ENCODE results near the gene PLXNB2.

PLXNB2 gene

DNA sequence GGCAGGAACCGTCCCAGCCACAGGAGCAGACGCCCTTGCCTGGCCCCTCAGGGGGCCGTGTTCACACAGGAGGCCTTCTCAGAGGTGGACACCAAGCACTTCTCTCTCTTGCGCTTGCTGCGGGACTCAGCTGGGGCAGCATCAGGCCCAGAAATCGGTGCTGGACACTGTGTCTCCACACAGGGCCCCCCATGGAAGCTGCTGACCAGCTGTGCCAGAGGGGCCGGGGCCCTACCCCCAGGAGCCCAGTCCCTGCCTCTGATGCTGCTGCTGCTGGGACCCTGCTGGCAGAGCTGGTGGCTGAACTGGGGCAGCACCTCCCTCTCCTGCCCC is 4.0 kb downstream of the PLXNB2 start:
- H3K79me2 ChIP-seq (ENCODE audit: control insufficient read depth, insufficient read depth, low read length, unreplicated experiment): peaks cover 67% of the 10 kb centered on the region
- no peak overlapping the region for H2AFZ ChIP-seq (ENCODE audit: low read length, unreplicated experiment)
- no peaks in the 10 kb centered on the region for H3K36me3 ChIP-seq (ENCODE audit: insufficient read depth, low read length)
- H3K4me3 ChIP-seq (ENCODE audit: low read depth, low read length): no peak overlapping the region
- peak overlapping the region; percentile 81 for H3K27ac ChIP-seq (ENCODE audit: low read depth, low read length)
- H3K27me3 ChIP-seq (ENCODE audit: insufficient read depth, low read length): no peaks in the 10 kb centered on the region
- H3K4me1 ChIP-seq (ENCODE audit: control insufficient read depth, insufficient read depth, low read length, unreplicated experiment): peaks cover 54% of the 10 kb centered on the region

DNA sequence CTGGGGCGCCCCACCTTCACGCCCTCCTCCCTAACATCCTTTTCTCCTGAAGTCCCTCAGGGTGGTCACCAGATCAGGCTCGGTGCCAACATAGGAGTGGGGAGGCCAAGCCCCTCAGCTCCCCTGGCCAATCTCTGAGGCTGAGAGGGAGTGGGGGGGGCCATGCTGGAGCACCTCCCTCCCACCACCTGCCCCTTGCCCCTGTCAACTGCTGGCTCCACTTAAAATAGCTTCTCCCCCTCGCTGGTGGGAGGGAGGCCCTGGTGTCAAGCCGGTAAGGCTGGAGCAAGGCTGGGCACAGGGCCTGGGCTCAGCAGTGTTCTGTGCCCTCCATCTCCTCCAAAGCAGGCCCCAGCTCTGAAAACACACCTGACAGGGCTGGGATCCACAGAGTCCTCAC is 4.9 kb downstream of the PLXNB2 start:
- peaks cover 49% of the 10 kb centered on the region for H3K4me1 ChIP-seq (ENCODE audit: control insufficient read depth, insufficient read depth, low read length, unreplicated experiment)
- H2AFZ ChIP-seq (ENCODE audit: low read length, unreplicated experiment): no peak overlapping the region
- H3K27me3 ChIP-seq (ENCODE audit: insufficient read depth, low read length): no peaks in the 10 kb centered on the region
- no peak overlapping the region for H3K4me3 ChIP-seq (ENCODE audit: low read depth, low read length)
- H3K27ac ChIP-seq (ENCODE audit: low read depth, low read length): peak overlapping the region; percentile 58
- peaks cover 76% of the 10 kb centered on the region for H3K79me2 ChIP-seq (ENCODE audit: control insufficient read depth, insufficient read depth, low read length, unreplicated experiment)
- H3K36me3 ChIP-seq (ENCODE audit: insufficient read depth, low read length): no peaks in the 10 kb centered on the region

DNA sequence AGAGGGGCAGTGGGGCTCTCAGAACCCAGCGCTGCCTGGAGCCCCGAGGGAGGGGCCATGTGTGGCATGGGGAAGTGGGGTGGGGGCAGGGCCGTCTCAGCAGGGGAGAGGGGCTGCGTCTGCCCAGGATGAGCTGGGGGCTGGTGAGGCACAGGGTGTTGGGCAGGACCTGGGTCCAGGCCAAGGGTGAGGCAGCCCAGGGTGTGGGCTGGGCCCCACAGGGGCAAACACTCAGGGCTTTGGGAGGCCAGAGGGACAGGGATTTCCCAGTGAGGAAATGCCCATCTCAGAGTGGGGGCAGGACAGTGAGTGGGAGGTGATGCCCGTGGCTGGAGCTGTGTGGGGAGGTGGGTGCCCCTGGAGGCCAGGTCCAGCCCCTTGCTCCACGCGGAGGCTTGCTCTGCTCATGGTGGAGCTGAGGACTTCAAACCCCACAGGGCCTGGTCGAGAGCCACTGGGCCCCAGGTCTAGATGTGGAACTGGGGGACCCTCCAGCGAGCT is 5.4 kb downstream of the PLXNB2 start:
- Histone ChIP-seq H3K27ac (ENCODE audit: low read depth, low read length) (peak overlapping the region; percentile 58), H3K79me2 (ENCODE audit: control insufficient read depth, insufficient read depth, low read length, unreplicated experiment) (peaks cover 81% of the 10 kb centered on the region), H3K27me3 (ENCODE audit: insufficient read depth, low read length) (no peaks in the 10 kb centered on the region), H2AFZ (ENCODE audit: low read length, unreplicated experiment) (no peak overlapping the region), H3K4me1 (ENCODE audit: control insufficient read depth, insufficient read depth, low read length, unreplicated experiment) (peaks cover 54% of the 10 kb centered on the region), H3K36me3 (ENCODE audit: insufficient read depth, low read length) (no peaks in the 10 kb centered on the region), H3K4me3 (ENCODE audit: low read depth, low read length) (no peak overlapping the region)

DNA sequence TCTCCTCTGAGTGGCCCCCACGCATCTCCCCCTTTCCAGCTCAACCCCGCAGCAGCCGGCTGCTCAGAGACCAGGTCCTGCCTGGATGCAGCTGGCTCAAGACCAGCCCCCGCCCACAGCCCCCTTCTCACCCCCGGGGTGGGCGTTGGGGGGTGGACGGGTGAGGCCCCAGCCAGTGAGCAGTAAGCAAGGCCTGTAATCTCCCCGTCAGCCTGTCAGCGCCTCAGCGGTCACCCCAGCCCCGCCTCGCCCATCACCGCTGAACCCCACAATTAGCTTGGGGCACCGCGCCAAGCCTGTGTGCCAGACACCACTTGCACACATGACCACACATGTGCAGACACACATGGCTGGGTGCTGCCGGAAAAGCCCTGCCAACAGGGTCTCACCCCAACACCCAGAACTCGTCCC is 5.9 kb downstream of the PLXNB2 start:
- Histone ChIP-seq H3K4me3 (ENCODE audit: low read depth, low read length) (no peak overlapping the region), H3K36me3 (ENCODE audit: insufficient read depth, low read length) (no peaks in the 10 kb centered on the region), H3K4me1 (ENCODE audit: control insufficient read depth, insufficient read depth, low read length, unreplicated experiment) (peaks cover 54% of the 10 kb centered on the region), H3K27me3 (ENCODE audit: insufficient read depth, low read length) (no peaks in the 10 kb centered on the region), H2AFZ (ENCODE audit: low read length, unreplicated experiment) (no peak overlapping the region), H3K27ac (ENCODE audit: low read depth, low read length) (no peak overlapping the region), H3K79me2 (ENCODE audit: control insufficient read depth, insufficient read depth, low read length, unreplicated experiment) (peaks cover 83% of the 10 kb centered on the region)

DNA sequence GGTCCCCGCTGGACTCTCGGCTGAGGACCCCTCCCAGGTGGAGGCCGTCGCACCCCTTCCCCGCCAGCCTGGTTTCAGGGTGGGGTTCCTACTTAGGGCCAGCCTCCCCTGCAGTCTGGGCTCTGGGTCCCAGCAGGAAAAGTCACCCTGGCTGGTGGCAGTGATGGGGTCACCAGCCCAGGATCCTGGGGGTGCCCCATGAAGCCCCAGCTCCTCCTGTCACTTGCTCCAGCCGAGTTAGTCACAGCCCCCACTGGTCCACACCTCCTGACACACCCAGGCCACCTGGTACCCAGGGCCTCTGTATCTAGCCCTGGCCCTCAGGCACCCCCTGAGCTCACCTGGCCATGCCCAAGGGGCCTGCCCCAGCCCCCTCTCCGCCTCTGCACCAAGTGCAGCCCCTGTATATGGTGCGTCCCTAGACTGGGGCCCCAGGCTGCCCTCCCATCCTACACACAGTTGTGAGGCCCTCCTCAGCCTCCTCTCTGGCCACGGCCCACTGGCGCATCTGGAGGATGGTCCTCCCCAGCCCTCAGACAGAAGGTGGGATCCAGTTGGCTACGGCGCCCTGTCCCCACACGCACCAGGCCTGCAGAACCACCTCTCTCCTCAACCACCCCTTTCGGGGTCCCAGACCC is 6.7 kb downstream of the PLXNB2 start:
- H2AFZ ChIP-seq (ENCODE audit: low read length, unreplicated experiment): no peak overlapping the region

DNA sequence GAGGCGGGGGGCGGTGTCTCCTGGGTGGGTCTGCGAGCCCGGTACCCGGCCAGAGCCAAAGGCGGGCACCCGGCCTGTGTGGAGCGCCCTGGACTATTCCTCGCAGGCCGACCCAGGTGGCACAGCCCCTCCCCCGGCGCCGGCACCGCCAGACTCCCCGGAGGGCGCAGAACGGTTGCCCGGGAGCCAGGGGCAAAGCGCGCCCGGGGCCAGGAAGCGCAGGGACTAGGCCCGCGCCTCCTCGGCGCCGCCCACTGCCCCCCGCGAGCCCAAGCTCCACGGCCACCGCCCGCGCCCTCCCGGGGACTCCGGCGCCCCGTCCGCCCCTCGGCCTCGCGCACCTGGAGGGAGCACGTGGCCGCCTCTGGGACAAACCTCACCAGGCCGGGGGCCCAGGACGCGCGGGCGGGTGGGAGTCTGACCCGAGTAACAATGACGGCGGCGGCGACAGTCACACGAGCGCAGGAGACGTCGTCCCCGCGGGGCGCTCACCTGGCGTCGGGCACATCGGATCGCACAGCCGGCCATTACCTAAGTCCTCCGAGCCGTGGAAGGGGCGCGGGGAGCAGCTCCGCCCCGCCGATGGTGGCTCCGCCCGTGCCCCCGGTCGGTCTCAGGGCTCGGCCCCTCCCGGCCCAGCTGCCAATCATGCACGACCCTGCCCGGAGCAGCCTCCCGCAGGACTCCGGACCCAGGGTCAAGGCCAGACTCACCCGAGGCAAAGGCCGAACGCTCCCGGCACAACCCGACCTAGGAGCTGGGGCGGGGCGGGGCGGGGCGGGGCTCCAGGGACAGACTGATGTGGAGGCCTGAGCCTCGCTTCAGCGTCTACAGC is 7.4 kb downstream of the PLXNB2 start:
- Histone ChIP-seq H3K36me3 (ENCODE audit: insufficient read depth, low read length) (no peaks in the 10 kb centered on the region), H3K4me3 (ENCODE audit: low read depth, low read length) (no peak overlapping the region), H3K4me1 (ENCODE audit: control insufficient read depth, insufficient read depth, low read length, unreplicated experiment) (peaks cover 49% of the 10 kb centered on the region), H3K27ac (ENCODE audit: low read depth, low read length) (no peak overlapping the region), H2AFZ (ENCODE audit: low read length, unreplicated experiment) (no peak overlapping the region), H3K79me2 (ENCODE audit: control insufficient read depth, insufficient read depth, low read length, unreplicated experiment) (peaks cover 83% of the 10 kb centered on the region), H3K27me3 (ENCODE audit: insufficient read depth, low read length) (no peaks in the 10 kb centered on the region)

More for the DNA sequence above, 6.7 kb downstream of the PLXNB2 start:
- H3K36me3 ChIP-seq (ENCODE audit: insufficient read depth, low read length): no peaks in the 10 kb centered on the region
- H3K27ac ChIP-seq (ENCODE audit: low read depth, low read length): no peak overlapping the region
- H3K4me3 ChIP-seq (ENCODE audit: low read depth, low read length): no peak overlapping the region
- no peaks in the 10 kb centered on the region for H3K27me3 ChIP-seq (ENCODE audit: insufficient read depth, low read length)
- H3K79me2 ChIP-seq (ENCODE audit: control insufficient read depth, insufficient read depth, low read length, unreplicated experiment): peaks cover 80% of the 10 kb centered on the region
- H3K4me1 ChIP-seq (ENCODE audit: control insufficient read depth, insufficient read depth, low read length, unreplicated experiment): peaks cover 54% of the 10 kb centered on the region

DNA sequence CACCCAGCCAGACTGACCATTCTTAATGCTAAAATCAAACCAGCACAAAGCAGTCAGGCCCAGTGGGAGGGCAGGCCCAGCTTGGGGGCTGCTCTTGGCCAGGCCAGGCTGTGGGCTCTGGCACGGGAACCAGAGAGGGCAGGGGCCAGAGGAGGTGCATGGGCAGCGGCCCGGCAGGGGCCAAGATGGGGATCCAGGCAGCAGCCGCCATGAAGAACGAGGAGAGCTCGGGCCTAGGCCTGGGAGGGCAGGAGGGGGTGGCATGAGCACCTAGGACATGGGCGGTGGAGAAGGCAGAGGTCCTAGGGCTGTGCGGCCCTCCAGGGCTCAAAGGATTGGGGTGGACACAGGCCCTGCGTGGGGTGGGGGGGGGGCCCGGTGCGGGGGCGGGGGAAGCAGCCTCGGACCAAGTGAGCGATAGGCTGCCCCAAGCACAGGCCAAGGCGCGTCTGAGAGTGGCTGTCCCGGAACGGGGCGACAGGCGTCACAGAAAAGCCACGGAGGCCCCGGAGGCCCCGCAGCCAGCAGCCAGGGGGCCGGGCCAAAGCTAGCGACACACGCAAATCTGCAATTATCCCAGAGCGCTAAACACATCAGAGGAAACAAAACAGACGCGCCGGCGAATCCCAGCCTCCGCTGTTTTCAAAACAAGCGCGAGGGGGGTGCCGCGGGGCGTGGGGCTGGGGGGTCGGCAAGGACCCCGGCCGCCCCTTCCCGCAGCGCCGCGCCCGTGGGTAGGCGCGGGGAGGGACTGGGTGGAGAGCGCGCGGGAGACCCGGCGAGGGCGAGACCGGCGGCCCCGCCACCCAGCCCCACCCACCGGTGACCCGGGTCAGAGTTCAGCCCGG is 8.3 kb downstream of the PLXNB2 start:
- Histone ChIP-seq H3K4me3 (ENCODE audit: low read depth, low read length) (no peak overlapping the region), H3K79me2 (ENCODE audit: control insufficient read depth, insufficient read depth, low read length, unreplicated experiment) (peaks cover 84% of the 10 kb centered on the region), H3K27ac (ENCODE audit: low read depth, low read length) (no peak overlapping the region), H3K4me1 (ENCODE audit: control insufficient read depth, insufficient read depth, low read length, unreplicated experiment) (peaks cover 48% of the 10 kb centered on the region), H2AFZ (ENCODE audit: low read length, unreplicated experiment) (no peak overlapping the region), H3K27me3 (ENCODE audit: insufficient read depth, low read length) (no peaks in the 10 kb centered on the region), H3K36me3 (ENCODE audit: insufficient read depth, low read length) (no peaks in the 10 kb centered on the region)

DNA sequence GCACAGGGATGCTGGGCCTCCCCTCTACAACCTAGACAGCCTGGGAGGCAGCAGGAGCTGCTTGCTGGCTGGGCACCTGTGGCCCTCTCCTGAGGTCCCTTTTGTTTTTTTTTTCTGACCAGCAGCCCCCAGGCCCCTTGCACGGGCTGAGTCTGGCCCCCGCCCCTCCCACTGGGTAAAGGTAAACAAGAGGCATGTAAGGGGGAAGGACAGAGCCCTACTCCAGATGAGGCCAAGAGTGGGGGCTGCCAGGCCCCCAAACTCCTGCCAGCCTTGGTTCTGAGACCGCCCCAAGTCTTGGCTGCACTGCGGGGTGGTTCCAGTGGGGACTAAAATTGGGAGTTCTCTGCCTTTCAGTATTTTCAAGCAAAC is 9.2 kb downstream of the PLXNB2 start:
- Histone ChIP-seq H3K27ac (ENCODE audit: low read depth, low read length) (no peak overlapping the region), H3K36me3 (ENCODE audit: insufficient read depth, low read length) (no peaks in the 10 kb centered on the region), H3K4me3 (ENCODE audit: low read depth, low read length) (no peak overlapping the region), H3K4me1 (ENCODE audit: control insufficient read depth, insufficient read depth, low read length, unreplicated experiment) (peaks cover 44% of the 10 kb centered on the region), H3K79me2 (ENCODE audit: control insufficient read depth, insufficient read depth, low read length, unreplicated experiment) (peaks cover 75% of the 10 kb centered on the region), H2AFZ (ENCODE audit: low read length, unreplicated experiment) (no peak overlapping the region), H3K27me3 (ENCODE audit: insufficient read depth, low read length) (no peaks in the 10 kb centered on the region)

DNA sequence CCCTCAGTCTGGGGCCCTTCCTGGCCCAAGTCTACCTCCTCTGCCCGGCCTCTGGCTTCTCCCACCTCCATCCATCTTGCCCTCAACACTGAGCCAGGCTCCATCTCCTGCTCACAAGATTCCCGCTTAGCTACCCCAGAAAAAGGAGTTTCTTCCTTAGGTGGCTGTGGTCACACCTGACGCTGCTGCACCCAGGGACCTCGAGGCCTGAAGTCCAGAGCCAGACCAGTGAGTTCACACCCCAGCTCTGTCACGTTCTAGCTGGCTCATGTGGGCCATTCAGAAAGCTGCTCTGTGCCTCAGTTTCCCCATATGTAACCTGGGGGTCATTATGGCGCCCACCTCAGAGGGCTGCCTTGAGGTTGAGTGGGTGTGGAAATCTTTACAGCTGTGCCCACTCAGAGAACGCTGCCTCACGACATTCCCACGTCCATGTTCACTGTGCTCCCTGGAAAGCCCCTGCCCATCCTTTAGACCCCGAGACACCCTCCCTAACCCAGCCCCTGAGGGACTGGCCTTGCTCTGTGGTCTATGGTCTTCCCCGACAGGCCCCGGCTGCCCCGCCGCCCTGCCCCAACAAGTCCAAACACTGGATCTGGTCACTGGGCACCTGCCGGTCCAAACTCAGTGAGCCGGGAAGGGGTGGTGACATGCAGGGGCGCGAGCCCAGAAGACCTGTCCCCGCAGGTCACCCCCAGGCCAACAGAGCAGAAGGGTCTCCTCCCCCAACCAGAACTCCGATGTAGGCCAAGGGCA is 9.8 kb downstream of the PLXNB2 start:
- peaks cover 74% of the 10 kb centered on the region for H3K79me2 ChIP-seq (ENCODE audit: control insufficient read depth, insufficient read depth, low read length, unreplicated experiment)

More for the DNA sequence above, 9.8 kb downstream of the PLXNB2 start:
- H3K4me3 ChIP-seq (ENCODE audit: low read depth, low read length): no peak overlapping the region
- no peaks in the 10 kb centered on the region for H3K27me3 ChIP-seq (ENCODE audit: insufficient read depth, low read length)
- H3K27ac ChIP-seq (ENCODE audit: low read depth, low read length): no peak overlapping the region
- H2AFZ ChIP-seq (ENCODE audit: low read length, unreplicated experiment): no peak overlapping the region
- peaks cover 44% of the 10 kb centered on the region for H3K4me1 ChIP-seq (ENCODE audit: control insufficient read depth, insufficient read depth, low read length, unreplicated experiment)
- no peaks in the 10 kb centered on the region for H3K36me3 ChIP-seq (ENCODE audit: insufficient read depth, low read length)

Measured in ACC112 (cell line).